Measurements from ENCODE around the gene NOS3. TPM values are rescaled to one million over a fixed set of nuclear protein-coding genes. Genes with fewer than 3 reads are reported as not detected.

The NOS3 gene
- total and polyA plus RNA-seq, 2 of the 13 experiments (the other 11 are each of a cell fraction or from before 2014, with no cell fraction given) = 3.7 to 7.5 TPM

DNA sequence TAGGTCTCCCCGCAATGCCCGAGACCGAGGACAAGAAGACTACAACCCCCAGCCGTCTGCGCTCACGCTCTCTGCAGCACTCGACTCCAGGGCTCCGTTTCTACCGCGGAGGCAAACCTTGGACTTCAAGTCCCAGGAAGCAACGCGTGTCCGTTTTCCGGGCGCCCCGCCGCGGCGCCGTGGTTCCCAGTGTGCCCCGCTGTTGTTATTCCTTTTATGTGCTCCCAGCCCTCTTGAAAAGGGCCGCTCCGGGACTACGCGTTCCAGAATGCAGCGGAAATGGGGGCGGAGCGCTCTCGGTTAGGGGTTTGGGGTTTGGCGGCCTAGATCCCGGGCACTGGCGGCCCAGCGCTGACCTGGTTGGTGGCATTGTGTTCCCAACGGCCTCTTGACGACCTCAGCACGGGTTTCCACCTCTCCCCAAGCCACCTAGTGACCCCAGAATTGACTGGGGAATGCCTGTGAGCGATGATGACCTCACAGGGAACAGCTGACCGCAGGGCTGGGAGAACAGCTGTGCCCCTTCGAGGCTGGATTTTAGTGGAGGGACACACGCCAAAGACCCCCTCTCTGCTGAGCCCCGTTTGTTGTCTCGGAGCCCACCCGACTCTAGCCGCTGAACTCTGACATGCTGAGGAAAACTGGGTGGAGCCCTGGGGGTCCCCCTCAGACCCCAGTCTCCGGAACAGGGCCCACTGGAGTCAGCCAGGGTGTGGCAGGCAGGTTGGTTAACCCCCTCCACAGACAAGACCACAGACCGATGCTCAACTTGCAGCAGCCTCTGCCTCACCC is 67.4 kb downstream of the NOS3 start (continued):
- TF ChIP-seq ZBTB8A (CRISPR knock-in tag; IDR thresholded peaks at IDR 0.05; ENCODE audit: borderline replicate concordance, low read depth) (no peak), ZNF143 (CRISPR knock-in tag; IDR thresholded peaks at IDR 0.05) (peak; percentile 95), ASH2L (IDR thresholded peaks at IDR 0.05; ENCODE audit: insufficient read length, low read depth, low read length) (peak; percentile 56), ARNT2 (CRISPR knock-in tag; IDR thresholded peaks at IDR 0.05; ENCODE audit: low read depth) (peak; percentile 86), SMAD3 (CRISPR knock-in tag; IDR thresholded peaks at IDR 0.05) (0 out of 2 replicates have a peak, but pooled peaks have one; percentile 22), ZBTB1 (CRISPR knock-in tag; IDR thresholded peaks at IDR 0.05; ENCODE audit: borderline replicate concordance) (no peak), LCORL (IDR thresholded peaks at IDR 0.05) (no peak), LCORL (CRISPR knock-in tag; IDR thresholded peaks at IDR 0.05) (peak; percentile 68), ARNTL (CRISPR knock-in tag; IDR thresholded peaks at IDR 0.05) (peak; percentile 72; the same call in 1 of the 2 replicates), ARID2 (CRISPR knock-in tag; IDR thresholded peaks at IDR 0.05; ENCODE audit: borderline replicate concordance) (0 out of 2 replicates have a peak, but pooled peaks have one; percentile 36), ZNF224 (CRISPR knock-in tag; IDR thresholded peaks at IDR 0.05) (0 out of 2 replicates have a peak, but pooled peaks have one; percentile 16)
- TF ChIP-seq, protein P1, sequence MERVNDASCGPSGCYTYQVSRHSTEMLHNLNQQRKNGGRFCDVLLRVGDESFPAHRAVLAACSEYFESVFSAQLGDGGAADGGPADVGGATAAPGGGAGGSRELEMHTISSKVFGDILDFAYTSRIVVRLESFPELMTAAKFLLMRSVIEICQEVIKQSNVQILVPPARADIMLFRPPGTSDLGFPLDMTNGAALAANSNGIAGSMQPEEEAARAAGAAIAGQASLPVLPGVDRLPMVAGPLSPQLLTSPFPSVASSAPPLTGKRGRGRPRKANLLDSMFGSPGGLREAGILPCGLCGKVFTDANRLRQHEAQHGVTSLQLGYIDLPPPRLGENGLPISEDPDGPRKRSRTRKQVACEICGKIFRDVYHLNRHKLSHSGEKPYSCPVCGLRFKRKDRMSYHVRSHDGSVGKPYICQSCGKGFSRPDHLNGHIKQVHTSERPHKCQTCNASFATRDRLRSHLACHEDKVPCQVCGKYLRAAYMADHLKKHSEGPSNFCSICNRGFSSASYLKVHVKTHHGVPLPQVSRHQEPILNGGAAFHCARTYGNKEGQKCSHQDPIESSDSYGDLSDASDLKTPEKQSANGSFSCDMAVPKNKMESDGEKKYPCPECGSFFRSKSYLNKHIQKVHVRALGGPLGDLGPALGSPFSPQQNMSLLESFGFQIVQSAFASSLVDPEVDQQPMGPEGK (CRISPR knock-in tag; IDR thresholded peaks at IDR 0.05) = peak; percentile 73
- TF ChIP-seq, protein P2, sequence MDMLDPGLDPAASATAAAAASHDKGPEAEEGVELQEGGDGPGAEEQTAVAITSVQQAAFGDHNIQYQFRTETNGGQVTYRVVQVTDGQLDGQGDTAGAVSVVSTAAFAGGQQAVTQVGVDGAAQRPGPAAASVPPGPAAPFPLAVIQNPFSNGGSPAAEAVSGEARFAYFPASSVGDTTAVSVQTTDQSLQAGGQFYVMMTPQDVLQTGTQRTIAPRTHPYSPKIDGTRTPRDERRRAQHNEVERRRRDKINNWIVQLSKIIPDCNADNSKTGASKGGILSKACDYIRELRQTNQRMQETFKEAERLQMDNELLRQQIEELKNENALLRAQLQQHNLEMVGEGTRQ (IDR thresholded peaks at IDR 0.05; ENCODE audit: low read depth, low read length) = no peak
- TF ChIP-seq, protein P2 (CRISPR knock-in tag; IDR thresholded peaks at IDR 0.05; ENCODE audit: borderline replicate concordance) = peak; percentile 66; the same call in 1 of the 2 replicates
- TF ChIP-seq, protein P3, sequence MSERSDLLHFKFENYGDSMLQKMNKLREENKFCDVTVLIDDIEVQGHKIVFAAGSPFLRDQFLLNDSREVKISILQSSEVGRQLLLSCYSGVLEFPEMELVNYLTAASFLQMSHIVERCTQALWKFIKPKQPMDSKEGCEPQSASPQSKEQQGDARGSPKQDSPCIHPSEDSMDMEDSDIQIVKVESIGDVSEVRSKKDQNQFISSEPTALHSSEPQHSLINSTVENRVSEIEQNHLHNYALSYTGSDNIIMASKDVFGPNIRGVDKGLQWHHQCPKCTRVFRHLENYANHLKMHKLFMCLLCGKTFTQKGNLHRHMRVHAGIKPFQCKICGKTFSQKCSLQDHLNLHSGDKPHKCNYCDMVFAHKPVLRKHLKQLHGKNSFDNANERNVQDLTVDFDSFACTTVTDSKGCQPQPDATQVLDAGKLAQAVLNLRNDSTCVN (CRISPR knock-in tag; IDR thresholded peaks at IDR 0.05; ENCODE audit: borderline replicate concordance) = peak; percentile 89
- TF ChIP-seq, protein P4, sequence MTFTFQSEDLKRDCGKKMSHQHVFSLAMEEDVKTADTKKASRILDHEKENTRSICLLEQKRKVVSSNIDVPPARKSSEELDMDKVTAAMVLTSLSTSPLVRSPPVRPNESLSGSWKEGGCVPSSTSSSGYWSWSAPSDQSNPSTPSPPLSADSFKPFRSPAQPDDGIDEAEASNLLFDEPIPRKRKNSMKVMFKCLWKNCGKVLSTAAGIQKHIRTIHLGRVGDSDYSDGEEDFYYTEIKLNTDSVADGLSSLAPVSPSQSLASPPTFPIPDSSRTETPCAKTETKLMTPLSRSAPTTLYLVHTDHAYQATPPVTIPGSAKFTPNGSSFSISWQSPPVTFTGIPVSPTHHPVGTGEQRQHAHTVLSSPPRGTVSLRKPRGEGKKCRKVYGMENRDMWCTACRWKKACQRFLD (CRISPR knock-in tag; IDR thresholded peaks at IDR 0.05; ENCODE audit: borderline replicate concordance) = peak; percentile 89
- TF ChIP-seq, protein P5, sequence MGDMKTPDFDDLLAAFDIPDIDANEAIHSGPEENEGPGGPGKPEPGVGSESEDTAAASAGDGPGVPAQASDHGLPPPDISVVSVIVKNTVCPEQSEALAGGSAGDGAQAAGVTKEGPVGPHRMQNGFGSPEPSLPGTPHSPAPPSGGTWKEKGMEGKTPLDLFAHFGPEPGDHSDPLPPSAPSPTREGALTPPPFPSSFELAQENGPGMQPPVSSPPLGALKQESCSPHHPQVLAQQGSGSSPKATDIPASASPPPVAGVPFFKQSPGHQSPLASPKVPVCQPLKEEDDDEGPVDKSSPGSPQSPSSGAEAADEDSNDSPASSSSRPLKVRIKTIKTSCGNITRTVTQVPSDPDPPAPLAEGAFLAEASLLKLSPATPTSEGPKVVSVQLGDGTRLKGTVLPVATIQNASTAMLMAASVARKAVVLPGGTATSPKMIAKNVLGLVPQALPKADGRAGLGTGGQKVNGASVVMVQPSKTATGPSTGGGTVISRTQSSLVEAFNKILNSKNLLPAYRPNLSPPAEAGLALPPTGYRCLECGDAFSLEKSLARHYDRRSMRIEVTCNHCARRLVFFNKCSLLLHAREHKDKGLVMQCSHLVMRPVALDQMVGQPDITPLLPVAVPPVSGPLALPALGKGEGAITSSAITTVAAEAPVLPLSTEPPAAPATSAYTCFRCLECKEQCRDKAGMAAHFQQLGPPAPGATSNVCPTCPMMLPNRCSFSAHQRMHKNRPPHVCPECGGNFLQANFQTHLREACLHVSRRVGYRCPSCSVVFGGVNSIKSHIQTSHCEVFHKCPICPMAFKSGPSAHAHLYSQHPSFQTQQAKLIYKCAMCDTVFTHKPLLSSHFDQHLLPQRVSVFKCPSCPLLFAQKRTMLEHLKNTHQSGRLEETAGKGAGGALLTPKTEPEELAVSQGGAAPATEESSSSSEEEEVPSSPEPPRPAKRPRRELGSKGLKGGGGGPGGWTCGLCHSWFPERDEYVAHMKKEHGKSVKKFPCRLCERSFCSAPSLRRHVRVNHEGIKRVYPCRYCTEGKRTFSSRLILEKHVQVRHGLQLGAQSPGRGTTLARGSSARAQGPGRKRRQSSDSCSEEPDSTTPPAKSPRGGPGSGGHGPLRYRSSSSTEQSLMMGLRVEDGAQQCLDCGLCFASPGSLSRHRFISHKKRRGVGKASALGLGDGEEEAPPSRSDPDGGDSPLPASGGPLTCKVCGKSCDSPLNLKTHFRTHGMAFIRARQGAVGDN (CRISPR knock-in tag; IDR thresholded peaks at IDR 0.05) = peak; percentile 73
